Common myeloid progenitor, CD34-positive (primary cell): ENCODE results near the gene MACO1.
A peak's percentile ranks its signal among the peaks of the same experiment; 100 is the strongest.

Experiments
- CTCF ChIA-PET: fragments of 350-600 bp; sonication (Branson Sonifier 250); formaldehyde crosslinking; loops from one replicate; lab custom pipeline; 2021; ENCODE audit warnings: antibody characterized with exemption; lab: Charles Lee
- POLR2A ChIA-PET: fragments of 350-600 bp; sonication (Branson Sonifier 250); formaldehyde crosslinking; loops from one replicate; lab custom pipeline; 2021; ENCODE audit warnings: antibody characterized with exemption; lab: Charles Lee
- DNase-seq, 3 donors: peaks; one replicate each; pipeline versions ENCODE4 v3.0.0 to v3.0.0-alpha.2; 2013
- H3K27ac ChIP-seq, 2 experiments: 1 replicate in 1 of 2; 2 replicates in 1 of 2; pipeline ENCODE4 v1.7.0; 2013; ENCODE audit warnings: inconsistent platforms in 2 of 2, low read length in 2 of 2, mild to moderate bottlenecking in 2 of 2, low read depth in 1 of 2, moderate library complexity in 1 of 2; ENCODE audit not compliant: severe bottlenecking in 2 of 2, insufficient read depth in 1 of 2, poor library complexity in 1 of 2
- H3K27me3 ChIP-seq, 5 experiments: replicated peaks in 2 of 5; 1 replicate in 3 of 5; 2 replicates in 2 of 5; pipeline versions ENCODE4 v1.6.1 to v1.7.0; 2013; ENCODE audit warnings: low read length in 4 of 5, mild to moderate bottlenecking in 2 of 5, moderate library complexity in 2 of 5, inconsistent platforms in 1 of 5; ENCODE audit not compliant: insufficient read depth in 5 of 5, control insufficient read depth in 4 of 5
- H3K36me3 ChIP-seq, 4 experiments: 1 replicate in 2 of 4; 2 replicates in 2 of 4; pipeline versions ENCODE4 v1.6.1 to v1.7.0; 2013; ENCODE audit warnings: low read length in 3 of 4, control low read depth in 1 of 4, mild to moderate bottlenecking in 1 of 4; ENCODE audit not compliant: control insufficient read depth in 4 of 4, insufficient read depth in 4 of 4
- H3K4me1 ChIP-seq, 4 experiments: 1 replicate in 3 of 4; 2 replicates in 1 of 4; pipeline versions ENCODE4 v1.6.1 to v1.7.1; 2013; ENCODE audit warnings: low read length in 3 of 4, mild to moderate bottlenecking in 3 of 4, control low read depth in 1 of 4, inconsistent platforms in 1 of 4, moderate library complexity in 1 of 4; ENCODE audit not compliant: control insufficient read depth in 4 of 4, insufficient read depth in 4 of 4; ENCODE audit errors: control extremely low read depth in 1 of 4
- H3K4me3 ChIP-seq, 7 experiments: 1 replicate in 4 of 7; 2 replicates in 3 of 7; pipeline versions ENCODE4 v1.5.1 to v1.7.0; 2013; ENCODE audit warnings: mild to moderate bottlenecking in 7 of 7, low read length in 6 of 7, moderate library complexity in 6 of 7, inconsistent platforms in 2 of 7, low read depth in 2 of 7, control low read depth in 1 of 7; ENCODE audit not compliant: insufficient read depth in 4 of 7, control insufficient read depth in 1 of 7; ENCODE audit errors: extremely low read depth in 1 of 7
- H3K9me3 ChIP-seq, 5 experiments: 1 replicate in 4 of 5; 2 replicates in 1 of 5; pipeline versions ENCODE4 v1.6.1 to v1.7.1; 2013; ENCODE audit warnings: low read length in 4 of 5, mild to moderate bottlenecking in 2 of 5, inconsistent platforms in 1 of 5, low read depth in 1 of 5, moderate library complexity in 1 of 5; ENCODE audit not compliant: control insufficient read depth in 4 of 5, insufficient read depth in 2 of 5; ENCODE audit errors: control extremely low read depth in 1 of 5
- WGBS: methylation state at CpG from one replicate; pipeline ENCODE4 v1.1.5; 2013; ENCODE audit not compliant: insufficient coverage; 5-methylcytosine and 5-hydroxymethylcytosine counted together

The MACO1 gene

GRCh38 chr1:25544819-25545218 lies 114.1 kb downstream of the MACO1 start:
- POLR2A ChIA-PET, result no interaction called here
- Histone ChIP-seq H3K27me3 (no peaks in the 10 kb centered on the region), H3K9me3 (no peaks in the 10 kb centered on the region), H3K4me1 (peaks cover 3 to 52% (median 40%) of the 10 kb centered on the region in 4 experiments), H3K4me3 (peak overlapping the region in 6 of 7 experiments; percentile 34 to 81 (median 74)), H3K27ac (no peak overlapping the region), H3K36me3 (no peaks in the 10 kb centered on the region)
- DNase-seq, result no peak
- CTCF ChIA-PET, result interaction anchor here (1.5 kb wide), 1 partner anchor 10 kb away, joined by 4 read pairs; no protein-coding TSS in a partner anchor
- WGBS, result 0% methylated on average over 1 of the region's 6 CpGs

DNA sequence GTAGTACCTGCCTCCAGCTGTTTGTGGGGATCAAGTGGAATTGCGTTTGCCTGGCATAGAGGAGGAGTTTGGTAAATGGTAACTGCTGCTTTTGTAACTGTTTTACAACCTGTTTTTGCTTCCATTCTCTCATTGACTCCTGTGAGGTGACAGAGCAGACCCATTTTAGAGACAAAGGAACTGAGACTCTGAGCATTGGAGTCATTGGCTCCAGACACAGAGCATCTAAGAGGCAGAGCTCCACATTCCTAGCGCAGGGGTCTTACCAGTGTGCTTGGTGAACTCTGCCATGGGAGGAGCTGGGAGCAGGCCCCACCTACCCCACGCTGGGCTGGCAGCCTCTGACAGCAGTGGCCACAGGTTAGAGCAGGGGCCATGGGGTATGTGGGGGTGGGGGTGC lies 115.1 kb downstream of the MACO1 start:
- peaks cover 3 to 62% (median 50%) of the 10 kb centered on the region in 4 experiments for H3K4me1 ChIP-seq
- H3K4me3 ChIP-seq, result no peak overlapping the region
- no peaks in the 10 kb centered on the region for H3K27me3 ChIP-seq
- DNase-seq, result no peak
- no peaks in the 10 kb centered on the region for H3K9me3 ChIP-seq
- ChIA-PET CTCF (interaction anchor here (1.2 kb wide), 1 partner anchor 15 kb away, joined by 3 read pairs; no protein-coding TSS in a partner anchor), POLR2A (no interaction called here)
- 100% methylated on average over 2 of the region's 3 CpGs for WGBS
- H3K36me3 ChIP-seq, result no peaks in the 10 kb centered on the region
- H3K27ac ChIP-seq, result no peak overlapping the region

GRCh38 chr1:25546193-25546592 lies 115.5 kb downstream of the MACO1 start:
- CTCF ChIA-PET, result interaction anchor here (1.2 to 3.6 kb wide), 3 partner anchors 15 to 26 kb away, joined by 3 to 15 read pairs (median 5); no protein-coding TSS in a partner anchor
- H3K4me1 ChIP-seq, result peaks cover 3 to 66% (median 50%) of the 10 kb centered on the region in 4 experiments

GRCh38 chr1:25548601-25549000 lies 117.9 kb downstream of the MACO1 start:
- 89% methylated on average over 3 of the region's 4 CpGs for WGBS
- no peak for DNase-seq
- POLR2A ChIA-PET, result interaction anchor here (0.5 to 1.2 kb wide), 2 partner anchors 24 to 245 kb away, joined by 3 to 5 read pairs; no protein-coding TSS in a partner anchor
- Histone ChIP-seq H3K9me3 (no peaks in the 10 kb centered on the region), H3K27me3 (no peaks in the 10 kb centered on the region), H3K4me3 (peak overlapping the region in 1 of 7 experiments; percentile 23), H3K36me3 (no peaks in the 10 kb centered on the region), H3K4me1 (peaks cover 3 to 86% (median 59%) of the 10 kb centered on the region in 4 experiments), H3K27ac (peak overlapping the region in 1 of 2 experiments; percentile 74)
- CTCF ChIA-PET, result interaction anchor here (0.6 to 3.6 kb wide), 11 partner anchors 9 to 188 kb away, joined by 3 to 15 read pairs (median 5); no protein-coding TSS in a partner anchor

More at GRCh38 chr1:25546193-25546592, 115.5 kb downstream of the MACO1 start:
- DNase-seq, result no peak
- POLR2A ChIA-PET, result no interaction called here
- Histone ChIP-seq H3K27ac (no peak overlapping the region), H3K27me3 (no peaks in the 10 kb centered on the region), H3K36me3 (no peaks in the 10 kb centered on the region), H3K9me3 (no peaks in the 10 kb centered on the region), H3K4me3 (no peak overlapping the region)
- WGBS, result 100% methylated on average over 1 of the region's 1 CpG

DNA sequence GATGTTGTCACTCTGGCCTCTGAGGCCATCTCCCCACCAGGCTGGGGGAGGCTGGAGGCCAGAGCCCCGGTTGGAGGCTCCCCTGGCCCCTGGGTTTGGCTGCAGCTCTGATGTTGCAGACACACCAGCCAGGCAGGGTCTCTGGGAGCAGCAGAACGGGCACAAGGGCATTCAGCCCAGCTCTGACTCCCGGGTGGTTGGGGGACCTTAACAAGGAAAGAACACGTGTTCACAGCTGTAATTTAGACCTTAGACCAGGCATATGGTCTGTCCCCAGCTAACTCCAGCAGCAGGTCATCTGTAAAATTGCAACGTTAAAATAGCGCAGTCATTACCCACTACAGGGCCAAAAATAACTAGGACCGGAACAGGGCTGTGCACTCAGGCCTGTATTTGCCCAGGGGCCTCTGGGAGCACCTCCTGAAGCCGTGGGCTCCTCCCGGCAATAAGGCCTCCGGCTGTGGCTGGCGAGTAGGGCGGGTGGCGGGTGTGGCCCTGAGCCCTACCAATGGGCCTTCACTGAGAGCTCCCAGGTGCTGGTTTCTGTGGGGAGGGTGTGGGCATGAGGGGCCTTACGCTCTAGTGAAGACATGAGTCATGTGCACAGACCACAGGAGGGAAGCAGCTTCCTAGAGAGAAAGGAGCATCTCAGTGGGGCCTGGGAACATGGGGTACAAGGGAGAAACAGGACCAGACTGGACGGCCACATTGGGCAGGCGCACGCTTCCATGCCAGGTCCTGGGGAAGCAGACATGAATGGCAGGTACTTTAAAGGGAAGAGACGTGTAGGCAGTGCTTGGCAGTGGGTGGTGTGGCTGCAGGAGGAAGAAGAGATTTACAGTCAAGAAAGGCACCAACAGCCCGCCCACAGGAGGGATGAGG lies 118.8 kb downstream of the MACO1 start:
- H3K9me3 ChIP-seq, result no peaks in the 10 kb centered on the region
- CTCF ChIA-PET, result interaction anchor here (0.9 to 3.6 kb wide), 13 partner anchors 8 to 199 kb away, joined by 3 to 15 read pairs (median 4); no protein-coding TSS in a partner anchor
- POLR2A ChIA-PET, result interaction anchor here (1.2 kb wide), 1 partner anchor 23 kb away, joined by 3 read pairs; no protein-coding TSS in a partner anchor
- no peaks in the 10 kb centered on the region for H3K36me3 ChIP-seq
- H3K4me3 ChIP-seq, result peak overlapping the region in 3 of 7 experiments; percentile 20 to 37 (median 23)
- H3K27ac ChIP-seq, result peak overlapping the region; percentile 54 to 74
- peaks cover 3 to 83% (median 50%) of the 10 kb centered on the region in 4 experiments for H3K4me1 ChIP-seq
- peak; percentile 86 to 95 (median 92) for DNase-seq
- 1% methylated on average over 18 of the region's 19 CpGs for WGBS
- no peaks in the 10 kb centered on the region for H3K27me3 ChIP-seq
